GM21381 (cell line): ENCODE results near the gene ACAA1.

Experiments used
- ATAC-seq: cut with Tn5 transposase; IDR thresholded peaks from one replicate; pipeline ENCODE4 v1.9.1; 2021; ENCODE audit warnings: mild to moderate bottlenecking, moderate library complexity; ENCODE audit not compliant: unreplicated experiment

Gene ACAA1

GRCh38 chr3:38119821-38120692 is 16.9 kb downstream of the ACAA1 start:
- no peak for ATAC-seq

GRCh38 chr3:38119248-38119544 is 17.7 kb downstream of the ACAA1 start:
- ATAC-seq: no peak

GRCh38 chr3:38118421-38119247 is 18.3 kb downstream of the ACAA1 start:
- no peak for ATAC-seq

- peak; percentile 74 for ATAC-seq
Observed at GRCh38 chr3:38117748-38118420, 19.0 kb downstream of the ACAA1 start.

- ATAC-seq: no peak
Observed at GRCh38 chr3:38117163-38117716, 19.7 kb downstream of the ACAA1 start.

GRCh38 chr3:38116471-38117162 is 20.3 kb downstream of the ACAA1 start:
- ATAC-seq: no peak

GRCh38 chr3:38115645-38116427 is 21.1 kb downstream of the ACAA1 start:
- no peak for ATAC-seq

- ATAC-seq: no peak
Observed at GRCh38 chr3:38114875-38115644, 21.9 kb downstream of the ACAA1 start.

GRCh38 chr3:38114052-38114874 is 22.7 kb downstream of the ACAA1 start:
- ATAC-seq: no peak

GRCh38 chr3:38112378-38112761 is 24.6 kb downstream of the ACAA1 start:
- ATAC-seq: no peak

GRCh38 chr3:38111696-38112377 is 25.1 kb downstream of the ACAA1 start:
- no peak for ATAC-seq

- ATAC-seq: no peak
Observed at GRCh38 chr3:38111201-38111600, 25.7 kb downstream of the ACAA1 start.

GRCh38 chr3:38110314-38111050 is 26.4 kb downstream of the ACAA1 start:
- no peak for ATAC-seq

- no peak for ATAC-seq
Observed at GRCh38 chr3:38109580-38110313, 27.2 kb downstream of the ACAA1 start.

- no peak for ATAC-seq
Observed at GRCh38 chr3:38108649-38109579, 28.0 kb downstream of the ACAA1 start.
